H1 (cell line): ENCODE data around the gene FYB2. TPM values are rescaled to one million over a fixed set of nuclear protein-coding genes. Genes with fewer than 3 reads are reported as not detected.

Experiments
- EZH2 ChIP-seq: fragments of 200-600 bp; sonication (generic); IDR thresholded peaks from 2 replicates; pipeline ENCODE4 v1.7.1; 2012; ENCODE audit warnings: low read depth, mild to moderate bottlenecking, moderate library complexity, low read length, inconsistent platforms; ENCODE audit not compliant: severe bottlenecking
- JUN ChIP-seq: IDR thresholded peaks from 2 replicates; pipeline ENCODE4 v1.6.1; 2011; ENCODE audit warnings: low read depth, mild to moderate bottlenecking, improper control_type of control experiment, low read length
- MAX ChIP-seq: IDR thresholded peaks from 2 replicates; pipeline ENCODE4 v1.6.1; 2012; ENCODE audit warnings: inconsistent platforms
- USF2 ChIP-seq: IDR thresholded peaks from 2 replicates; pipeline ENCODE4 v1.6.1; 2011; ENCODE audit warnings: low read length, improper control_type of control experiment
- polyA plus RNA-seq, 7 experiments: library from polyadenylated mRNA; depleted of rRNA in 3 of 7; stranded (reverse) in 5 of 7; unstranded in 2 of 7; fragments of >200 nt in 5 of 7; fragments of 200-250 nt in 2 of 7; gene quantifications; 1 replicate in 5 of 7; 2 replicates in 1 of 7; 4 replicates in 1 of 7; pipeline versions ENCODE4 v1.2.1 to v1.2.3, GENCODE V29; 2011 to 2013; ENCODE audit warnings: missing spikeins in 2 of 7, mixed read lengths in 2 of 7
- total RNA-seq: library from RNA; stranded (reverse); fragmentation: NEBNext Ultra II Directional; extraction: Animal tissue kit (Norgen Biotek cat#: 25700); gene quantifications from 2 replicates; pipeline ENCODE4 v1.2.1, GENCODE V29; 2021

FYB2 gene
- total and polyA plus RNA-seq, 2 of the 8 experiments (the other 6 are each of a cell fraction or from before 2014, with no cell fraction given), result 0.11 to 0.17 TPM

GRCh38 chr1:56824271-56824670 is 5.1 kb upstream of the FYB2 start (continued):
- no peak for TF ChIP-seq USF2
- TF ChIP-seq EZH2, result no peak
- no peak for TF ChIP-seq JUN
- TF ChIP-seq MAX, result no peak
- TF ChIP-seq, all 59 proteins: peak for 0
